Inflammatory macrophage (primary cell): ENCODE data around the gene PIGV.

Source experiments
- DNase-seq, 2 donors: peaks; one replicate each; pipeline ENCODE4 v3.0.0-alpha.2; 2020 to 2022
- total RNA-seq, 18 experiments: gene quantifications; one replicate each; lab custom pipeline; 2026; ENCODE audit warnings: mixed read lengths in 6 of 18, inconsistent platforms in 2 of 18; lab: John Stamatoyannopoulos, UW

PIGV gene
- 11.4 to 21.7 (median 15.4) reads per million in 18 experiments for total RNA-seq

DNA sequence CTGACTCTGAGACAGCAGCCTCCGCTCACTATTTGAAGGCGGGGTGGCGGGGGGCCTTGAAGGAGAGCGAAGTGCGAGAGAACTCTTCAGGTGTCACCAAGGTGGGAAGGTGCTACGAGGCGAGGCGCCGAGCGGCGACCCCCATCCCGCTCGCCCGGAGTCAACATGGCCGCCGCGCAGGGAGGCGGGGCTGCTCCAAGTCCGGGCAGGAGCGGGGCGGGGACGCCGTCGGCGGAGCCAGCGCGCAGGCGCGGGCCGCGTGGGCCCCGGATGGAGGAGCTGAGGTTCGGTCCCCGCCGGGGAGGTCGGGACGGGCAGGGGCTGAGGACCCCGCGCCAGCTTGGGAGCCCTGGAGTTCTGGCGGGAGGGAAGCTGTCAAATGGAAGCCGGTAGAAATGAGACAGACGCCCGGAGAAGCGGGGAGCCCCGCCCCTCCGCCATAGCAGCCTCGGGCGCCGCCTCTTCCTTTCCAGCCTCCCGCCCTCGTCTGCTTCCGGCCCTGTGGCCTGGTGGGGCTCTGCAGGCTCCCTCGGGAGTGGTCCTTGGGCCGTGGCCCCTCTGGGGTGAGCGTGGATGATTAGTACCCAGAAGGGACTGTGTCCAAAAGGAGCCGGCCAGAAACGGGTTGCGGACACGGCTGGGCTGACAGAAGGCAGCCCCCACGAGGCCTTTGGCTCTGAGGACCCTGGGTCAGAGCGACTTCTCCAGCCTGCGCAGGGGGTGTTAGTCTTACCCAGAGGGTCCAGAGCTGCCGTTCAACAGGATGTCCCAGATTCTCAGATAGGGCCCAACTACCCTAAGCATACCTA lies at the start of gene PIGV:
Gene PIGV, plus strand, starts transcription at position 245 of the 809 bp plus-strand sequence. CDS start 2,866 bp downstream, outside the sequence.
- peak; percentile 76 to 85 for DNase-seq

DNA sequence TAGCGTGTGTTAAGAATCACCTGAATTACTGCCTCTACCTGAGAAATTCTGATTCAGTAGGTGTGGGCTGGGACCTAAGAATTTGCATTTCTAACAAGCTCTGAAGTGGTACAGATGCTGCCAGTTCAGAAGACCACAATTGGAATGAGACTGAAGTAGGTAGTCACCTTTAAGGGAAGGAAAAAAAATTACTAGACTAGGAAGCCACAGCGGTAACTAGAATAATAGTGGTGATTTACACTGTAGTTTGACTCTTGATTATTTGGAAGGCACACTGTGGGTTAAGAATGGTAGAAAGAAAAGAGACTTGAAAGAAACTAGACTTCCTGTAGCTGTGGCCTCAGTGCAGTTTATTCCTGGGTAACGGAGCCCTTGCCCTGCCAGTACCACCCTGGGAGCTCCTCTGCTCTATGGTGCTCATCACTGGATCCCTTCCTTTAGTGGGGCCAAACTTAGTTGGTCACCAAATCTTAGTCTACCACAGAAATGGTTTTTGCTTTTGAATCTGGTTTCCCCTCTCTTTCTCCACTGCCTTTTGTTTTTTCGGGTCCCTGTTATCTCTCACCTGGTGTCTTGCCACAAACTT lies 48.3 kb upstream of the PIGV start:
- DNase-seq: no peak

DNA sequence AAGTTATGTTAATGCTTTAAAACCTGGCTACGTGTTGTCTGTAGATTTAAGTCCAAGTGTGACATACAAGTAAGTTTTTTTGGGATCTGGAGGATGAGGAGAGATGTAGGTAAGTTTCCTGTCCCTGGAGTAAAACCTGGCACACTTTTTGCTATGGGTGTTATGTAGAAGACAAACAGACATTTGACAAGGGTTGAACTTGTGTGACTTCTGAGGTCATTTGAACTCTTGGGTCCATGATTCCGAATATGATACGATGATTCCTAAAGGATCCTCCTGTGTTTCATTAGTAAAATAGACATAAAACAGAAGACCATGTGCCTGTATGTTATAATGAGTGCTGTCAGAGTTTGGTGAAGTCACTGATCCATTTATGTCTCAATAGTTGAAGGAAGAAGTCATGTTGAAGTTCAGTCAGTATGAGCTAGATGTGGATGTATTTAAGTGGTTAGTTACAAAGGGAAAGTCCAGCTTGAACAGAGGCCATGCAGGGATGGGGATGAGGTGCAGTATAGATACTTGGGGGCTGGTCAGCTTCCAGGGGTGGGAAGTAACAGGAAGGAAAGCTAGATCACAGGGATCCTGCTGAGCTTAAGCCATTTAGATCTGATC lies 47.6 kb upstream of the PIGV start:
- peak in 1 of 2 donors; percentile 9 for DNase-seq

DNA sequence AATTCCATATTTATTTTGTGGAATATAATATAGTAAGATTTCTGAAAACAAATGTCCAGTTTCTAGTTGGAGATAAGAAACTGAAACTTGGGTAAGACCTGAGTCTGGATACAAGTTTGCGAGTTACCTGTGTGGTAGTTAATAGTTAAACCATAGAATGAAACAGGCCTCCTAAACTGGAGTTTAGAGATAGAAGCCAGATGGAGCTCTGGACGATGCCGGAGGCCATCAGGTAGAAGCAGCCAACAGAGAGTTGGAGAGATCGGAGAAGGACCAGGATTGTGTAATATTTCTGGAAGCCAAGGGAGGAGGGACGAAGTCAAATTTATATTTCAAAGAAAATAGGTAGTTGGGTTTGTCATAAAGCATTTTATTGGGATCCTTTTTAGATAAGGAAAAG lies 46.8 kb upstream of the PIGV start:
- no peak for DNase-seq

DNA sequence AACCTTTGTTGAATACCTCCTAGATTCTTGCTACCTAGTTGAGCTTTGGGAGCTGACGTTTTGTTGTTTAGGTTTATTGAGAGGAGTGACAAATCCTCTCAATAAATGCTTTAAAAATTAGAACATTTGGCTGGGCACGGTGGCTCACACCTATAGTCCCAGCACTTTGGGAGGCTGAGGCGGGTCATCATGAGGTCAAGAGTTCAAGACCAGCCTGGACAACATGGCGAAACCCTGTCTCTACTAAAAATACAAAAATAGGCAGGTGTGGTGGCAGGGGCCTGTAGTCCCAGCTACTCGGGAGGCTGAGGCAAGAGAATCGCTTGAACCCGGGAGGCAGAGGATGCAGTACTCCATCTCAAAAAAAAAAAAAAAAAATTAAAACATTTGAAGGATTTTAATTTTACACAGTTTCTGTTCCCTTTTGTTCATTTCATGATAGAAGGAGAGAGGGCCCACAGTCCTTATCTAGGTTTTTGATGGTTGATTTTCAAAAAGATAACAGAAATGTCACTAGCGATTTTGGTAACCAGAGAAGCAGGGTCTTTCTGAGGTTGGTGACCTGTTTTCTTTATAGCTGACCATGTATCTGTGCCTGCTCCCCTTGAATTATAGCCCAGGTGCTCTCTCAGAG lies 44.2 kb upstream of the PIGV start:
- no peak for DNase-seq

DNA sequence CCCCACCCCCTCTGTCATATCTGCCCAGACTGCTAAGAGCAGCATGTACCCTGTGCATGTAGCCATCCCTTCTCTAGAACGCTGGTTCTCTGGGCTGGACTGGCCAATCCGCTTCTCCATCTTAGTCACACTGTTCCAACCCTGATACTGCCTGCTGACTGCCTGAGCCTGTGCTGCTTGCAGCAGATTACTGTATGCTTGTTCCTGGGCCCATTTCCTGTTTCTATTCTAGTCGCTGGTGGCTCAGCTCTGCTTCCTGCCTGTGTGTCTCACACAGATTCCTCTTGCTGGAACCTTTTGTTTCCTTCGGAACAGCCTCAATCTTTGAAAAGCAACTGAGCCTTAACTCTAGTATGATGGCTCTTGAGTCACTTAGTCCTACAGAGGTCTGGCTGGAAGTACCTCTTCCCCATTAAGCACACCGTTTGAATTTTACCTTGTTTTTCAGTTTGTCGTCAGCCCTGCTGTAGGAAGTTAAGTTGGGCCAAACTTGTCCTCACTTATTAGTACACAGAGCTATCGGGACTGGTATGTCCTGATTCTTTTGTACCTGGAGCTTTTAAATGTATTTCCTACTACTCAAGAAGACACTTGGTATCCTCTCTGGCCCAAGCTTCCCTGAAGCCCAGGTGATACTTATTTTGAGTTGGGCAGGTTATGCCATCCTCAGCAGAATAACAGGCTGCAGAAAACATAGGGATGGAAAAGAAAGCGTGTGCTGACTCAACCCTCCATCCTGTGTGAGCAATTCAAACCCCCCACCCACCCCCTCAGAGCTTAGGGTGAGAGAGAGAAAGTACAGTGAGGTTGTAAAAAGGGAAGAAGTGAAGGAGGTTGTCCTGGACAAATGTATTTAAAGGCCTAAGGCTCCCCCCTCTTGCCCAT lies 43.4 kb upstream of the PIGV start:
- peak; percentile 92 to 95 for DNase-seq

DNA sequence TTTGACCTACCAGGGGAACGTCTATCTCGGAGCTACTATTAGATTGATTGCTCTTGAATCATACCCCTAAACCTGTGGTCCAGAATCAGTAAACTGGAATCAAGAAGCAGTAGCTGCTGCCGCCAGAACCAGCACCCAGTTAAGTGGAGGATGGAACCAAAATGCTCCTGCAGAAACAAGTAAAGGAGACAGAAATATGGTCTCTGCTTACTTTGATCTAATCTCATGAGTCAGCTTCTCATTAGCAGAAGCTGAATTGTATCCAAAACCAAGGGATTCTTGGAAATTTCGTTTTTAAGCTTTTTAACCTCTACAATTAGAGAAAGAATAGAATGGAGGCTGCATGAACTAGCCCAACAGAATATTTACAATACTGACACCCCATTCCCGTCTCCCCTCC lies 42.6 kb upstream of the PIGV start:
- no peak for DNase-seq

DNA sequence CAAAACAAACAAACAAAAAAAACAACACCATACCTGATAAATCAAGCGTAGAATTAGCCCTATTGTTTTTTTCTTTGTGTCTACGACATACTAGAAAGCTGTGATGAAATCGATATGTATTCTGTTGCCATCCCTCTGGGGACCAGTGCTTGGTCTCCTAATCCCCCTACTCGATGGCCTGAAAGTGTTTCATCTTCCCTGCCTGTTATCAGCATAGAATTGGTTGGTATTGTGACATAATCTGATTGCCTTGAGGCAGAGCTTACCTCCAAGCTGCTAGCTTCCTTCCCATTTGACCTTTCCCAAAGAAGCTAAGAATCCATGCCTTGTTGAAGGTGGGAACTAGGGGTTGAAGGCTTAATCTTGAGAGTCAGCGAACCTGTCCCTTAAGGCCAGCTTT lies 40.7 kb upstream of the PIGV start:
- DNase-seq: no peak

DNA sequence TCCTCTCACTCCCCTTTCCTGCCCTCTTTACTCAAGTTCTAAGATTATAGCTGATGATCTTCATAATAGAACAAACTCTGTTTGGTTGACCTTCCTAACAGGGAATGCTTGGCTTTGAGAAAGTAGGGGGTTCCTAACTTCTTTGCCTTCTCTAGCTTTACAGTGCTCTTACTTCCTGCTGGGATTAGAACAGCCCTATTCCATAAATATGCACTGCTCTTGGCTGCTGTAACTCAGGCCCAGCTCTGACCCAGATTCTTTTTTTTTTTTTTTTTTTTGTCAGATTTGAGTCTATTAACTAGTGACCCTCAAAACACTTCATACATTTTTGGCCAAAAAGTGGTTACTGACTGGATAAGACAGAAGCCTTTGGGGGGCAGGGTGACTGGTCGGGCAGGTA lies 39.4 kb upstream of the PIGV start:
- DNase-seq: no peak

DNA sequence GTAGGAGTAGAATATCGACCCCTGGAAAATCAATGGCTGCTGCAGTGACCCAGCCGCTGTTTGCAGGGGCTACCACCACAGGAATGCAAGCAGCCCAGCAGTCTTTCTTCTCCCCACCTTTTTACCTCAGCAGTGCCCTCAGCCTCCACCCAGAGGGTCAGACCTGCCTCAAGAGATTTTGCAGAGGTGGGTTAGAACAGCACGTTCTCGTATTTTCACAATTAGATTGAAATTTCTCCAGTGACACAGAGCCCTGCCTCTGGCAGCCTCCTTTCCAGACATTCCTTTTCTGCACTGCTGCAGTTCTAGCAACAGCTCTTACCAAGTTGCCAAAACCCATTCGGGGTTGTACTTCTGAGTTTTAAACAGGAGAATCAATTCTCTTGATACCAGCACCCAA lies 38.3 kb upstream of the PIGV start:
- DNase-seq: no peak

DNA sequence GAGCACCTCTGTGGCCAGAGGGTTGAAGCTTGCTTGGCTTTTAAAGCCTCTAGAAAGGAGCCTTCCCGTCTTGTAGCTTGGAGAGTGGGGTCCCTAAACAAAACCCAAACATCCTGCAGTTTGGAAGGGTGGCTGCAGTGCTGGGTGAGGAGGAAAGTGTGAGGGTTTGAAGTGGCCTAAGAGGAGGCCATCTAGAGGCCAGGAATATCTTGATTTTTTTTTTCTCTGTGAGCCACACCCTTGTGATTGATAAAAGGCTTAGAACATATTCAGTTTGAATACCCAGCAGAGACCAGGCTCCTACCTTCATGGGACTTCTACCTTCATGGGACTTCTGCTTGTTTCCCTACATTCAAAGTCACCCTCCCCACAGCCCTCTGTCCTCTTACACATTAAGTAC lies 37.3 kb upstream of the PIGV start:
- DNase-seq: no peak

DNA sequence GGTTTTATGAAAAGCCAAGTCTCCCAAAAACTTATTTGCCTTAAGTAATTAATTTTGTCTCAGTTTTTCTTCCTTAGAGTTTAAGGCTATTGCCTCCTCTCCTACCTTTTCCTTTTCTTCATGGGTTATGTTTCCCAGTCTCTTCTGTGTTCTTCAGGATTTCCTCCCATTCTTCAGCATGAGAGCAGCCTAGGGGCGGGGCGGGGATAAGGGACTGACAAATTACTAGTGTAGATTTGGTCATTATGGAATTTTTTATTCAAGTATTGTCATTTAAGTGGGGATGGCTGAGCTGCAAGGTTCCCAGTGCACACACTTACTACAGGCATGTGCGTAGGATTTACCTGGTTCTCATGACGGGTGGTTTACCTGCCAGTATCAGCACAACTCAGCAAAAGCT lies 35.2 kb upstream of the PIGV start:
- DNase-seq: no peak

DNA sequence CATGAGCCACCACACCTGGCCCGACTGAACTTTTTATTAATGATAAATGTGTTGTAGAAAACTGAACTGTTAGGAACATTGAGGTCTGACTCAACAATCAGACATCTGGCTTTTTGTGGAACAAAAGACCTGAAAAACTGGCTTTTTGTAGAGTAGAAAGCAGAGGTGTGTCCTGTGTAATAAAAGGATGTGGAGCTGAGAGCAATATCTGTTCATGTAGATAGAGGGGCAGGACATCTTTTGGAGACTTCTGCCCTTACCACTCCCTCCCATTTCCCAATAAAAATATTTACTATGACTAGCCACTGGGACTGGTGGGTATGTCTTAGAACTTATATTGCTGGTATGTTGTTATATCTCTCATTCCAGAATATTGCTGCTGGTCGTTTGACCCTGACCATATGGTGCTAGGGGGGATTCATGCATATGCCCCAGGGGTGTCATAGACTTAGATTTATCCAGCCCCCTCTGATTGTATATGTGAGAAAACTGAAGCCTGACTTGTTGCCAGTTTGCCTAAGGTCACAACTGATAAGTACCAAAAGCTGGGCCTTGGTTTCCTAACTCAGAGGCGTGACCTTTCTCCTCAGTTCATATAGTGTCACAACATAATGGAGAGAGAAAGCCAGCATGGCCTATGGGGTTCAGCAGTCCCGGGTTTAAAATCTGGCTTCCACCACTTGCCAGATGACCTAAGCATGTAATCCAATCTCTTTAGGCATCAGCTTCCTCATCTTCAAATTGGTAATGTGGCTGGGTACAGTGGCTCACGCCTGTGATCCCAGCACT lies 33.5 kb upstream of the PIGV start:
- DNase-seq: no peak

DNA sequence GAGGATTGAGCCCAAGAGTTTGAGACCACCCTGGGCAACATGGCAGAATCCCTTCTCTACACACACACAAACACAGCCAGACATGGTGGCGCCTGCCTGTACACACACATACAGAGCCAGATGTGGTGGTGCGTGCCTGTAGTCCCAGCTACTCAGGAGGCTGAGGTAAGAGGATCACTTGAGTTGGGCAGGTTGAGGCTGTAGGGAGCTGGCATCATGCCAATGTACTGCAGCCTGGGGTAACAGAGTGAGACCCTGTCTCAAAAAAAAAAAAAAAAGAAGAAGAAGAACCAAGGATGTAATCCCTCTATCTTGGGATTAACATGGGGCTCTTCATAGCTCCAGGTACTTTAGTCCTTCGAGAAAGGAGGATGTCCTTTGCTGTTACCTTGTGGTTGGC lies 29.4 kb upstream of the PIGV start:
- DNase-seq: no peak

DNA sequence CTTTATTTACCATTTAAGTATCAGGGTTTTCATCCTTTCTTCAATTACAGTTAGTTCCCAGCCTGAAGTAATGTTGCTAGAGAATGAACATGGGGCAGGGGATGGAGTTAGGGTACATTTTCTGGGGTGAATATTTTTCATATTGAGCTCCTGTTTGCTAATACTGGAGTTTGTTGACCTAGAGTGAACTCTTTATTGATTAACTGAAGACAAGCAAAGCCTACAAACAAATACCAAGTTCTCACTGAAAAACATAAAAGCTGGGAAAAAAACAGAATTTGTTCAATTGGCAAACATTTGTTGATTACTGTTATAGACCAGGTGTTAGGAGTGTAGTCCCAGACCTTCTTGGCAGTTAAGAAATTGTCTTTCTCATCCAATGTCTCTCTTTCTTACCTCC lies 28.2 kb upstream of the PIGV start:
- no peak for DNase-seq

DNA sequence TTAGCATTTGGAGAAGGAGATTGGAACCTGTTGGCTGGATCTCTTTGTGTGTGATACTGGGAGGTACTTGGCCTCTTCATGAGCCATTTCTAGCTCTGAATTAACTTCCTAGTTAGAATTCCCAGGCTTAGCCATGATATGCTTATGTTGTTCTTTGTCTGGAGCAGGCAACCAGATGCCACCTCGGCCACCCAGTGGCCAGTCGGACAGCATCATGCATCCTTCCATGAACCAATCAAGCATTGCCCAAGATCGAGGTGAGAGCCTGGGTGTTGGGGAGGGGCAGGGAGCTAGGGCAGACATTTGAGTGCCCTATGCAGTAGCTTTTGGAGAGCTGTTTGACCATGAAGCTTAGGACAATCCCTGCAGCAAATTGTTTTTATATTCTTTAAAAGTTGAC lies 26.5 kb upstream of the PIGV start:
- DNase-seq: peak in 1 of 2 donors; percentile 6

DNA sequence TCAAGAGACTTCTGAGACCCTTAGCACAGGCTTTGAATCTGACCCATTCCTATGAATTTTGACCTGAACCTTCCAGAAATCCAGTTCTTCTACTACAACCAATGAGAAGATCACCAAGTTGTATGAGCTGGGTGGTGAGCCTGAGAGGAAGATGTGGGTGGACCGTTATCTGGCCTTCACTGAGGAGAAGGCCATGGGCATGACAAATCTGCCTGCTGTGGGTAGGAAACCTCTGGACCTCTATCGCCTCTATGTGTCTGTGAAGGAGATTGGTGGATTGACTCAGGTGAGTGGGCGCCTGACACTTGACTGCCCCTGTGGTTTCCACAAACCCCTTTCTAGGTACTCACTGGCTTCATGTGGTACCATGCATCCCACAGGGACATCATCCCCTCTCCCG lies 20.0 kb upstream of the PIGV start:
- peak in 1 of 2 donors; percentile 37 for DNase-seq

DNA sequence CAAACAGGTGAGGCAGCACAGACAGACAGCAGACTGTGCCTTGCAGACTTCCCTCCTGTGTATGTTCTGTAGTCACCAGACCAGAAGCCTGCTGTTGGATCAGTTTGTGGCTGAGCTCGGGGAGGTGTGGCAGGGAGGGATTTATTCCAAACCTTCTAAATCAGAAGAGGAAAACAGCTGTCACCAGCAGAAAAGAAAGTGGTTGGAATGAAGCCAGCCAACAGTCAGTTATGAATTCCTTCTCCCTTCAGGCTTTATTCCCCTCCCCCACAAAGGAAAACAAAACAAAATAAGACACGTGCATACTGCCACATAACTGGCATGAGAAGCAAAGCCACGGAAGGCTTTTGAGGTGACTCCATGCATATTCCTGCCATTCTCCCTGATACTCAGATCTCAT lies 19.0 kb upstream of the PIGV start:
- no peak for DNase-seq

DNA sequence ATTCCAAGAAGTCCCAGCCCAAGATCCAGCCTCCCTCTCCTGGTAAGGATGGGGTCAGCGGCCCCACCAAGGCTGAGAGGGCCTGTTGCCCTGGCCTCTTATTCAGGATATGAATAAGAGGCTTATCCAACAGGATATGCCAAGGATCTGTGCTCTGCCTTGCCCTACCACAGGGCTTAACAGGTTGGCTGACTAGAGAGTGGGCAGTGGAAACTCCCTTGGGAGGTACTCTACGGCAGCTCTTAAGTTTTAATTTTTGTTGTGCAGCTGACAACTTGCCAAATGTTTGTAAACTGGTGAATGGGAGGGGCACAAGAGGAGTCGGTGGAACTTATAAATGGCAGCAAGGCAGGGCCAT lies 16.5 kb upstream of the PIGV start:
- no peak for DNase-seq

DNA sequence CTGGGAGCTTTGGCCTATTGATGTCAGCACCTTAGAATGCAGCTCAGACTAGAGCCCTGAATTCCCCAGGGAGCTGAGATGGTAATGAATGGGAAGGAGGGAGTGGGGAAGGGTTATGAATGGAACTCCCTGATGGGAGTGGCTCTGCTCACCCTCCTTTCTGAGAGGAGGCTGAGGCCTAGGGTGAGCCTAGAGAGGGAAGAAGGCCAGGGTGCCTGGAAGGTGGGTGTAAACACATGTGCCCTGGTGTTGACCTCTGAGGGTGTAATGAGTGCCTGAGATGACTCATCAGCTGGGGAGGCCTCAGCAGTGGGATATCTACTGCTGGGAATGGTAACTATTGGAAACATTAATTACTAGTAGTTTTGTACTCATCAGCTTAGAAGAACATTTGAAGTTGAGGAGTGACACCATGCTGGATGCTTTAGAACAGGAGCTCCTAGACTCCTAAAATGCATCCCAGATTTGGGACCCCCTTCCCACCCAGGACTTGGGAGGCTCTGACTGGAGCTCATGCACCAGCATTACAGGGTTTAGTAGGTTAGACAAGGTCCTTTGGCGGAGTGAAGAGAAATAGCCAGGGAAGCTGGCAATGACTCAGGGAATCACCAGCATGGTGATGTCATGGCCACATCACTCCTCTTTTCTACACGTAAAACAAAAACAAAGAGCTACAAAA lies 16.0 kb upstream of the PIGV start:
- peak; percentile 57 to 79 for DNase-seq

DNA sequence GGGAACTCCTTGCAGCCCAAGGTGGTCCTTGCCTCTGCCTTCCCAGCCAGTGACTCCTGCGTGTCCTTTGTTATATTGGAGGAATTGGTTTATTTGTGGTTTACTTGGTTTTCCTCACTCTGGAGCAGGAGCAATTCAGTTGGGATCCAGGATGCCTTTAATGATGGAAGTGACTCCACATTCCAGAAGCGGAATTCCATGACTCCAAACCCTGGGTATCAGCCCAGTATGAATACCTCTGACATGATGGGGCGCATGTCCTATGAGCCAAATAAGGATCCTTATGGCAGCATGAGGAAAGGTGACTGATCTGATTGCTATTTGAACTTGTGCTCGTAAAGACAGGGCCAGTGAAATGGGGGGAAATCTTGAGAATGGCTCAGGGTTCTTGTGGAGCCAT lies 15.1 kb upstream of the PIGV start:
- no peak for DNase-seq
